Fibroblast of mammary gland (primary cell): ENCODE data around the gene PDCD6IP.
"Not testable (repeated sequence)": the region's sequence is repeated elsewhere in the genome, so short reads cannot be mapped to it uniquely, and the experiment has no call there.

Experiments
- DNase-seq: peaks from one replicate; pipeline ENCODE4 v3.0.0-alpha.2; 2010; ENCODE audit warnings: low read depth
- H3K4me3 ChIP-seq: 2 replicates; pipeline ENCODE4 v1.5.1; 2011; ENCODE audit warnings: low read depth, mild to moderate bottlenecking, low read length, moderate library complexity; ENCODE audit not compliant: control insufficient read depth
- TF ChIP-seq, protein P1 (sequence below): conservative IDR thresholded peaks from 2 replicates; pipeline ENCODE4 v1.5.1; 2011; ENCODE audit warnings: low read depth, low read length, inconsistent platforms; ENCODE audit not compliant: control insufficient read depth, insufficient read depth

PDCD6IP gene, protein sequence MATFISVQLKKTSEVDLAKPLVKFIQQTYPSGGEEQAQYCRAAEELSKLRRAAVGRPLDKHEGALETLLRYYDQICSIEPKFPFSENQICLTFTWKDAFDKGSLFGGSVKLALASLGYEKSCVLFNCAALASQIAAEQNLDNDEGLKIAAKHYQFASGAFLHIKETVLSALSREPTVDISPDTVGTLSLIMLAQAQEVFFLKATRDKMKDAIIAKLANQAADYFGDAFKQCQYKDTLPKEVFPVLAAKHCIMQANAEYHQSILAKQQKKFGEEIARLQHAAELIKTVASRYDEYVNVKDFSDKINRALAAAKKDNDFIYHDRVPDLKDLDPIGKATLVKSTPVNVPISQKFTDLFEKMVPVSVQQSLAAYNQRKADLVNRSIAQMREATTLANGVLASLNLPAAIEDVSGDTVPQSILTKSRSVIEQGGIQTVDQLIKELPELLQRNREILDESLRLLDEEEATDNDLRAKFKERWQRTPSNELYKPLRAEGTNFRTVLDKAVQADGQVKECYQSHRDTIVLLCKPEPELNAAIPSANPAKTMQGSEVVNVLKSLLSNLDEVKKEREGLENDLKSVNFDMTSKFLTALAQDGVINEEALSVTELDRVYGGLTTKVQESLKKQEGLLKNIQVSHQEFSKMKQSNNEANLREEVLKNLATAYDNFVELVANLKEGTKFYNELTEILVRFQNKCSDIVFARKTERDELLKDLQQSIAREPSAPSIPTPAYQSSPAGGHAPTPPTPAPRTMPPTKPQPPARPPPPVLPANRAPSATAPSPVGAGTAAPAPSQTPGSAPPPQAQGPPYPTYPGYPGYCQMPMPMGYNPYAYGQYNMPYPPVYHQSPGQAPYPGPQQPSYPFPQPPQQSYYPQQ

DNA sequence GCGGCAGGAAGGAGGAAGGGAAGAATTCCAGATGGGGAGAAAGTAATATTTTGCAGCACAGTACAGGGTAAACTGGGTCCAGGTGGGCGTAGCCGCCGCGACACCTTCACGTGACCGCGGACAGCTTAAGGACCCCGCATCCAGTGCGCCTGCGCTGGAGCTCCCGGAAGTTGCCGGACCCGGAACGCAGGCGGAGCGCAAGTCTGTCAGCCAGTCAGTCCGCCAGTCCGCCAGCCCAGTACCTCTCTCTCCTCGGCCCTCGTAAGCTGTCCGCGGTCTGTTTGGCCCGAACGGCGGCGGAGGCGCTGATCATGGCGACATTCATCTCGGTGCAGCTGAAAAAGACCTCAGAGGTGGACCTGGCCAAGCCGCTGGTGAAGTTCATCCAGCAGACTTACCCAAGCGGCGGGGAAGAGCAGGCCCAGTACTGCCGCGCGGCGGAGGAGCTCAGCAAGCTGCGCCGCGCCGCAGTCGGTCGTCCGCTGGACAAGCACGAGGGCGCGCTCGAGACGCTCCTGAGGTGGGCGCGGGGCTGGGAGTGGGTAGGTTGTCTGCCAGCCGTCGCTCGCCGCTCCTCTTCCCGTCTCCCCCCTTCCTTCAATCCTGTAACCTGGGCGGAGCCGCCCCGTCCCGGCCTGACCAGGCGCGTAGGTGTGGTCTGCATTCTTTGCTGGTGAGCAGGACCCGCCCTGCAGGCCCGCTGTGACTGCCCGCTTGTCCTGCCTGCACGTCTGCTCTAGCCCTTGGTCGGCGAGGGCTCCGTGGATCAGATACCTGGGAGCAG lies at the start of gene PDCD6IP:
PDCD6IP (plus strand) TSS at position 213 of the 784 bp plus-strand sequence; CDS start at position 312, 99 bp downstream.
- peak within 1 kb of the TSS; percentile 68 for H3K4me3 ChIP-seq
- DNase-seq, result peak; percentile 90
- TF ChIP-seq, protein P1, sequence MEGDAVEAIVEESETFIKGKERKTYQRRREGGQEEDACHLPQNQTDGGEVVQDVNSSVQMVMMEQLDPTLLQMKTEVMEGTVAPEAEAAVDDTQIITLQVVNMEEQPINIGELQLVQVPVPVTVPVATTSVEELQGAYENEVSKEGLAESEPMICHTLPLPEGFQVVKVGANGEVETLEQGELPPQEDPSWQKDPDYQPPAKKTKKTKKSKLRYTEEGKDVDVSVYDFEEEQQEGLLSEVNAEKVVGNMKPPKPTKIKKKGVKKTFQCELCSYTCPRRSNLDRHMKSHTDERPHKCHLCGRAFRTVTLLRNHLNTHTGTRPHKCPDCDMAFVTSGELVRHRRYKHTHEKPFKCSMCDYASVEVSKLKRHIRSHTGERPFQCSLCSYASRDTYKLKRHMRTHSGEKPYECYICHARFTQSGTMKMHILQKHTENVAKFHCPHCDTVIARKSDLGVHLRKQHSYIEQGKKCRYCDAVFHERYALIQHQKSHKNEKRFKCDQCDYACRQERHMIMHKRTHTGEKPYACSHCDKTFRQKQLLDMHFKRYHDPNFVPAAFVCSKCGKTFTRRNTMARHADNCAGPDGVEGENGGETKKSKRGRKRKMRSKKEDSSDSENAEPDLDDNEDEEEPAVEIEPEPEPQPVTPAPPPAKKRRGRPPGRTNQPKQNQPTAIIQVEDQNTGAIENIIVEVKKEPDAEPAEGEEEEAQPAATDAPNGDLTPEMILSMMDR, result no peak

DNA sequence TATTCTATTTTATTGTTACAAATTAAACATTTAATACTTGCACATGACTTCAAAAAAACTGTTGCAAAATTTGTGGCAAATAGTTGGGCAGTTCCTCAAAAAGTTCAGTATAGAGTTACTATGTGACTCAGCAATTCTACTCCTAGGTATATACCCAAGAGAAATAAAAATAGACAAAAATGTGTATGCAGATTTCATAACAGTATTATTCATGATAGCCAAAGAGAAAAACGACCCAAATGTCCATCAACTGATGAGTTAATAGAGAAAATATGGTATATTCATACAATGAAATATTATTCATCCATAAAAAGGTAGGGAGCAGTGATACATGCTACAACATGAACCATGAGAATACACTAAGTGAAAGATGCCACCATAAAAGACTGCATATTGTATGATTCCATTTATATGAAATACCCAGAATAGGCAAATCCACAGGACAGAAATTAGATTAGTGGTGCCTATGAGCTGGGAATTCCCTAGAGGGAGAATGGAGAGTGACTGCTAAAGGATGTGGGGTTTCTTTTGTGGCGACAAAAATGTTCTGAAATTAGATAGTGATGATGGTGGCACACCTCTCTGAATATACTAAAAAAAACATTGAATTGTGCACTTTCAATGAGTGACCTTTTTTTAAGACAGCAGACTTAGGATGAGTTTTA lies 48.8 kb upstream of the PDCD6IP start:
- peak; percentile 47 for DNase-seq
- TF ChIP-seq, protein P1, result no peak
- no peak overlapping the region for H3K4me3 ChIP-seq

DNA sequence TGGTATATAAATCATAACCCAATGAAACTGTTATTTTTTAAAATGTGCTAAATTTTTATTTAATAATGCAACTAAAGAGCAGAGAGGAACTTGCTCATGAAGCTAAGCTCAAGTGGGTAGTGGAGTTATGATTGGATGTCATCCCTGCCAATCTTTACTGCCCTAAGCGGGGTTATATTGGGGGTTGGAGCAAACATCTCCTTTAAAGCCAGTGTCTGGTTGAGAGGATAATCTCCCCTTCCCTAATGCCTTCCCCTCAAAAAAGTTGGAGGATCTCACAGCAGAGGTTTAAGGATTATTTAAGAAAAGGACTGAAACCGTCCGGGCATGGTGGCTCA lies 48.2 kb upstream of the PDCD6IP start:
- DNase-seq, result no peak
- no peak overlapping the region for H3K4me3 ChIP-seq
- TF ChIP-seq, protein P1, result no peak

DNA sequence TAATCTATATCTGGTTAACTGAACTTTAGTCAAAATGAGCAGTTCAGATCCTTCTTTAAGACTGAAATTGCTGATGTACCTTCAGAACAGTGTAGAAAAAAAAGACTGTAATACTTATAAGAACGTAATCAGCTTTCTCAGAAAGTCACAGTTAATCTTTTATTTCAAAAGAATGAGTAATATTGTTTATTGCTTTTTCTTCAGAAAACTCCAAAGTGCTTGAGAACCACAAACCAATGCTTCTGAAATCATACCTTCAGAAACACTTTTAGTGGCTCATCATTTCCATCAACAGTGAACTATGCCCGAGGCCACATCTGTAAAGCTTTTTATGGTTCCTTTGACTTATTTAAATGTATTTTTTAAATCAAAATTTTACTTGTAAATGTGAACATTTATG lies 47.1 kb upstream of the PDCD6IP start:
- TF ChIP-seq, protein P1, result no peak
- DNase-seq, result peak; percentile 5
- H3K4me3 ChIP-seq, result no peak overlapping the region

DNA sequence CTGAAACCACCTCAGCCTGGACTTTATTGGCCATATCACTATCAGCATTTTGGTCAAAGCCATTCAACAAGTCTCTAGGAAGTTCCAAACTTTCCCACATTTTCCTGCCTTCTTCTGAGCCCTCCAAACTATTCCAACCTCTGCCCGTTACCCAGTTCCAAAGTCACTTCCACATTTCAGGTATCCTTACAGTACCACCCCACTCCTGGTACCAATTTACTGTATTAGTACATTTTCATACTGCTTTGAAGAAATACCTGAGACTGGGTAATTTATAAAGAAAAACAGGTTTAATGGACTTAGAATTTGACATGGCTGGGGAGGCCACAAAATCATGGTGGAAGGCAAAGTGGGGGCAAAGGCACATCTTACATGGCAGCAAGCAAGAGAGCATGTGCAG lies 44.0 kb upstream of the PDCD6IP start:
- not testable (repeated sequence) for H3K4me3 ChIP-seq, DNase-seq

DNA sequence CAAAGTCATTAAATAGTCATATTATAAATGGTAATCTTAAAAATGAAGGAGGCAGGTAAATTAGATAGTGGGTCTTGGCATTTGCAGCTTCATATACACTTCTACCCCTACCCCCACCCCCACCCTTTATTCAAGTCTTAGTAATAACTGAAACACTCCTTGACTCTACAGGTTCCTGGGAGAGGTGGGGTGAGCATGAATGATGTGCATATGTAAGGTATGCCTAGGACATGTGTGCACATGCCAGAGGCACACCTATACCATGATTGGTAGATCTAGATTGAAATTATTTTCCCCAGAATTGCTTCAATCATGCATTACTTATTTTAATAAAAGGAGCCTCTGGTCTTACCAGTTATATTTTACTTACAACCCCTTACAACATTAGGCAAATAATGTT lies 40.1 kb upstream of the PDCD6IP start:
- TF ChIP-seq, protein P1, result no peak
- no peak for DNase-seq
- no peak overlapping the region for H3K4me3 ChIP-seq
